T-cell (primary cell): Measurements from ENCODE around the gene HOXD13. TPM values are rescaled to one million over a fixed set of nuclear protein-coding genes. Genes with fewer than 3 reads are reported as not detected.

Experiments
- ATAC-seq, 4 experiments: fragments of 200-7000 bp in 3 of 4; fragments of 150-1000 bp in 1 of 4; cut with Tn5 transposase; replicated peaks in 1 of 4; 1 replicate in 3 of 4; 2 replicates in 1 of 4; pipeline ENCODE4 v1.10.0; 2021; ENCODE audit warnings: moderate library complexity in 3 of 4, mild to moderate bottlenecking in 2 of 4, moderate number of reproducible peaks in 1 of 4
- CTCF ChIA-PET, 2 donors: fragments of 300-600 bp; sonication (Branson Sonifier 250); formaldehyde crosslinking; loops; one replicate each; lab custom pipeline; 2022; ENCODE audit warnings: antibody characterized with exemption in 2 of 2; lab: Charles Lee
- POLR2A ChIA-PET, 2 donors: fragments of 300-600 bp; sonication (Branson Sonifier 250); formaldehyde crosslinking; loops; one replicate each; lab custom pipeline; 2022; ENCODE audit warnings: antibody characterized with exemption in 2 of 2; lab: Charles Lee
- DNase-seq, 35 experiments: peaks; one replicate each; pipeline versions ENCODE4 v3.0.0 to v3.0.0-alpha.2; 2013 to 2023
- H3K27ac ChIP-seq: one replicate; pipeline ENCODE4 v1.5.1; 2013; ENCODE audit warnings: low read length
- H3K27me3 ChIP-seq, 2 experiments: replicated peaks in 1 of 2; 1 replicate in 1 of 2; 2 replicates in 1 of 2; pipeline versions ENCODE4 v1.6.1 to v1.7.0; 2013; ENCODE audit warnings: low read length in 1 of 2, mixed read lengths in 1 of 2; ENCODE audit not compliant: control insufficient read depth in 2 of 2, insufficient read depth in 2 of 2; ENCODE audit errors: extremely low read depth in 1 of 2
- H3K36me3 ChIP-seq, 2 donors: 1 replicate in 1 of 2; 2 replicates in 1 of 2; pipeline versions ENCODE4 v1.6.1 to v1.7.0; 2013; ENCODE audit warnings: low read length in 1 of 2; ENCODE audit not compliant: control insufficient read depth in 2 of 2, insufficient read depth in 1 of 2; ENCODE audit errors: extremely low read depth in 1 of 2
- H3K4me1 ChIP-seq, 2 experiments: 1 replicate in 1 of 2; 2 replicates in 1 of 2; pipeline versions ENCODE4 v1.6.1 to v1.7.0; 2013; ENCODE audit warnings: low read length in 2 of 2, mixed read lengths in 1 of 2; ENCODE audit not compliant: insufficient read depth in 2 of 2, control insufficient read depth in 1 of 2; ENCODE audit errors: extremely low read depth in 1 of 2
- H3K4me3 ChIP-seq, 2 donors: 1 replicate in 1 of 2; 2 replicates in 1 of 2; pipeline versions ENCODE4 v1.5.1 to v1.7.0; 2013; ENCODE audit warnings: mild to moderate bottlenecking in 2 of 2, low read length in 1 of 2, moderate library complexity in 1 of 2; ENCODE audit not compliant: control insufficient read depth in 1 of 2; ENCODE audit errors: extremely low read depth in 1 of 2
- H3K9me3 ChIP-seq: 2 replicates; pipeline ENCODE4 v1.7.0; 2013
- H3K27ac Mint-ChIP-seq, 2 donors: one replicate each; pipeline ENCODE4 v1.8.0; 2020 to 2021; ENCODE audit warnings: mild to moderate bottlenecking in 2 of 2, mixed read lengths in 2 of 2
- H3K27me3 Mint-ChIP-seq, 2 donors: one replicate each; pipeline ENCODE4 v1.8.0; 2021 to 2022; ENCODE audit warnings: mixed read lengths in 2 of 2
- H3K36me3 Mint-ChIP-seq: one replicate; pipeline ENCODE4 v1.8.0; 2021; ENCODE audit warnings: mixed read lengths
- H3K4me1 Mint-ChIP-seq, 3 donors: one replicate each; pipeline ENCODE4 v1.8.0; 2020 to 2022; ENCODE audit warnings: mixed read lengths in 3 of 3, mild to moderate bottlenecking in 1 of 3
- H3K4me3 Mint-ChIP-seq, 3 donors: one replicate each; pipeline ENCODE4 v1.8.0; 2020 to 2022; ENCODE audit warnings: mild to moderate bottlenecking in 3 of 3, mixed read lengths in 3 of 3, moderate library complexity in 3 of 3
- H3K9me3 Mint-ChIP-seq, 3 donors: one replicate each; pipeline ENCODE4 v1.8.0; 2020 to 2022; ENCODE audit warnings: mixed read lengths in 3 of 3
- WGBS: methylation state at CpG from one replicate; pipeline ENCODE4 v1.1.5; 2013; ENCODE audit warnings: missing lambda C conversion rate; ENCODE audit not compliant: insufficient coverage; 5-methylcytosine and 5-hydroxymethylcytosine counted together
- total RNA-seq, 35 experiments: library from RNA in 6 of 35; stranded (reverse) in 6 of 35; fragments of 120-200 nt in 1 of 35; gene quantifications; one replicate each; pipeline versions ENCODE4 v1.2.1 to v1.2.4 and lab custom pipeline; 2013 to 2026

The HOXD13 gene
- total RNA-seq, 5 donors from 2014 or later (not counting 1 experiment from before 2014, with no cell fraction given), result not detected

DNA sequence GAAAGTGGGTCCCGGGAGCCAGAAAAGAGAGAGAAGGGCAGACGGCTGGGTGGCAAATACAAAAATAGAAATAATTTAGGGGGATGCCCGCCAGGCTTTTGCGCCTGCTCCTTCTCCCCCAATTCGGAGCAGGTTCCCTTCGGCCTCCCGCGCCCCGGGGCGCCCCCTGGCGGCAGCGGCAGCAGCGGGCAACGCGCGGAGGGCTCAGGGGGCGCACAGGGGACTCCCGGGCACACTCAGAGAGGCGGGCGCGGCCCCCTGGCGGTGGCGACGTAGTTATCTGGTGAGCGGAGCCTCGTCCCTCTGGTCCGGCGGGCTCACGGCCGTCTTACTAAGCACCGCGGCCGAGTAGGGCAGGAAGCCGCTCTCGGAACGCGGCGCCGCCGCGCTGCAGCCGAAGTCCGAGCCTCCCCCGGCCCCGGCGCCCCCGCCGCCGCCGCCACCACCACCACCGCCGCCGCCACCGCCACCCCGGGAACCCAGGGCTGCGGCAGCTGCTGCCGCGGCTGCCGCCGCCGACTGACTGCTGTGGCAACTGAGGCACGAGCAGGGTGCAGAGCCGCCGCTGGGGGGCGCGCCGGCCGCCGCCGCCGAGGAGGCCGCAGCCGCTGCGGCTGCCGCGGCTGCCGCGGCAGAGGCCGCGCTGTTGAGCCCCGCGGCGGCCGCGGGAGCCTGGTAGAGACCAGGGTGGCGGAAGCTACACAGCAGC lies 12.5 kb upstream of the HOXD13 start:
- Mint-ChIP-seq H3K27me3 (peaks cover 70 to 78% of the 10 kb centered on the region in 2 donors), H3K36me3 (peaks cover 15% of the 10 kb centered on the region), H3K4me3 (peak overlapping the region in 1 of 3 donors; percentile 77), H3K4me1 (peaks cover 11 to 18% (median 13%) of the 10 kb centered on the region in 3 donors), H3K9me3 (peaks cover 9 to 21% (median 15%) of the 10 kb centered on the region in 3 donors), H3K27ac (peak overlapping the region; percentile 59 to 86)
- H3K4me3 ChIP-seq, result peak overlapping the region in 1 of 2 donors; percentile 57
- H3K36me3 ChIP-seq, result no peaks in the 10 kb centered on the region
- peak in 2 of 35 experiments; percentile 22 to 28 for DNase-seq
- H3K27me3 ChIP-seq, result peaks cover 28 to 69% of the 10 kb centered on the region in 2 experiments
- 5% methylated on average over 75 of the region's 86 CpGs for WGBS
- ChIA-PET POLR2A (no interaction called here), CTCF (interaction anchor here (0.5 to 1.0 kb wide), 3 partner anchors 47 to 137 kb away, joined by 3 to 5 read pairs (median 3); no protein-coding TSS in a partner anchor)
- H3K9me3 ChIP-seq, result peaks cover 6% of the 10 kb centered on the region
- H3K27ac ChIP-seq, result no peak overlapping the region
- H3K4me1 ChIP-seq, result peaks cover 0 to 32% of the 10 kb centered on the region in 2 experiments
- ATAC-seq, result peak in 1 of 4 experiments; percentile 34

GRCh38 chr2:176080540-176081375 lies 11.8 kb upstream of the HOXD13 start:
- Mint-ChIP-seq H3K36me3 (peaks cover 15% of the 10 kb centered on the region), H3K27ac (peak overlapping the region; percentile 48 to 65), H3K27me3 (peaks cover 66 to 78% of the 10 kb centered on the region in 2 donors), H3K4me3 (peak overlapping the region in 1 of 3 donors; percentile 37), H3K9me3 (peaks cover 6 to 18% (median 15%) of the 10 kb centered on the region in 3 donors), H3K4me1 (peaks cover 11 to 18% (median 13%) of the 10 kb centered on the region in 3 donors)
- Histone ChIP-seq H3K27ac (no peak overlapping the region), H3K9me3 (peaks cover 4% of the 10 kb centered on the region), H3K36me3 (no peaks in the 10 kb centered on the region), H3K4me3 (peak overlapping the region in 1 of 2 donors; percentile 57), H3K27me3 (peaks cover 24 to 71% of the 10 kb centered on the region in 2 experiments), H3K4me1 (peaks cover 0 to 35% of the 10 kb centered on the region in 2 experiments)
- POLR2A ChIA-PET, result no interaction called here
- ATAC-seq (peak in 1 of 4 experiments; percentile 46), DNase-seq (peak in 2 of 35 experiments; percentile 23 to 31)
- CTCF ChIA-PET, result interaction anchor here in 1 of 2 donors (0.6 kb wide), 1 partner anchor 136 kb away, joined by 3 read pairs; no protein-coding TSS in a partner anchor
- WGBS, result 13% methylated on average over 49 of the region's 68 CpGs

- Histone ChIP-seq H3K27ac (no peak overlapping the region), H3K4me1 (peaks cover 0 to 39% of the 10 kb centered on the region in 2 experiments), H3K9me3 (peaks cover 4% of the 10 kb centered on the region), H3K36me3 (no peaks in the 10 kb centered on the region), H3K27me3 (peaks cover 29 to 77% of the 10 kb centered on the region in 2 experiments), H3K4me3 (peak overlapping the region in 1 of 2 donors; percentile 11)
- Mint-ChIP-seq H3K4me3 (peak overlapping the region in 1 of 3 donors; percentile 37), H3K4me1 (peaks cover 11 to 18% (median 13%) of the 10 kb centered on the region in 3 donors), H3K27me3 (peaks cover 61 to 77% of the 10 kb centered on the region in 2 donors), H3K36me3 (peaks cover 15% of the 10 kb centered on the region), H3K9me3 (peaks cover 3 to 17% (median 11%) of the 10 kb centered on the region in 3 donors), H3K27ac (peak overlapping the region; percentile 48 to 65)
- 22% methylated on average over 5 of the region's 17 CpGs for WGBS
- ChIA-PET POLR2A (no interaction called here), CTCF (no interaction called here)
- DNase-seq (peak in 1 of 35 experiments; percentile 17), ATAC-seq (no peak)
Measured at GRCh38 chr2:176081376-176081836, 11.1 kb upstream of the HOXD13 start.

- POLR2A ChIA-PET, result interaction anchor here in 1 of 2 donors (1.0 kb wide), 1 partner anchor 21 kb away, joined by 3 read pairs; no protein-coding TSS in a partner anchor
- H3K27me3 ChIP-seq, result peaks cover 33 to 81% of the 10 kb centered on the region in 2 experiments
- Mint-ChIP-seq H3K27ac (peak overlapping the region; percentile 39 to 65), H3K9me3 (peaks cover 3 to 20% (median 8%) of the 10 kb centered on the region in 3 donors), H3K4me3 (peak overlapping the region in 1 of 3 donors; percentile 42), H3K4me1 (peaks cover 11 to 18% (median 13%) of the 10 kb centered on the region in 3 donors), H3K36me3 (peaks cover 15% of the 10 kb centered on the region), H3K27me3 (peaks cover 61 to 79% of the 10 kb centered on the region in 2 donors)
- WGBS, result 14% methylated on average over 54 of the region's 62 CpGs
- CTCF ChIA-PET, result no interaction called here
- DNase-seq (peak in 2 of 35 experiments; percentile 19 to 23), ATAC-seq (no peak)
- peaks cover 0 to 39% of the 10 kb centered on the region in 2 experiments for H3K4me1 ChIP-seq
- no peaks in the 10 kb centered on the region for H3K36me3 ChIP-seq
- no peak overlapping the region for H3K27ac ChIP-seq
- peak overlapping the region in 1 of 2 donors; percentile 47 for H3K4me3 ChIP-seq
- H3K9me3 ChIP-seq, result peaks cover 4% of the 10 kb centered on the region
Measured at GRCh38 chr2:176081837-176082524, 10.5 kb upstream of the HOXD13 start.

GRCh38 chr2:176082525-176082823 lies 10.0 kb upstream of the HOXD13 start:
- DNase-seq, result peak in 1 of 35 experiments; percentile 20
- H3K4me1 Mint-ChIP-seq, result peaks cover 11 to 18% (median 13%) of the 10 kb centered on the region in 3 donors

More at GRCh38 chr2:176082525-176082823, 10.0 kb upstream of the HOXD13 start:
- H3K9me3 ChIP-seq, result peaks cover 5% of the 10 kb centered on the region
- peak overlapping the region in 1 of 2 donors; percentile 39 for H3K27ac Mint-ChIP-seq
- H3K36me3 ChIP-seq, result no peaks in the 10 kb centered on the region
- peaks cover 0 to 39% of the 10 kb centered on the region in 2 experiments for H3K4me1 ChIP-seq
- peaks cover 15% of the 10 kb centered on the region for H3K36me3 Mint-ChIP-seq
- no peak overlapping the region for H3K4me3 ChIP-seq
- no CpG with 5 or more reads among the region's 10 CpGs for WGBS
- peak overlapping the region in 1 of 3 donors; percentile 42 for H3K4me3 Mint-ChIP-seq
- no peak for ATAC-seq
- no peak overlapping the region for H3K27ac ChIP-seq
- H3K27me3 Mint-ChIP-seq, result peaks cover 62 to 79% of the 10 kb centered on the region in 2 donors
- peaks cover 35 to 86% of the 10 kb centered on the region in 2 experiments for H3K27me3 ChIP-seq
- ChIA-PET CTCF (no interaction called here), POLR2A (interaction anchor here in 1 of 2 donors (1.0 kb wide), 1 partner anchor 20 kb away, joined by 3 read pairs; no protein-coding TSS in a partner anchor)
- H3K9me3 Mint-ChIP-seq, result peaks cover 4 to 20% (median 8%) of the 10 kb centered on the region in 3 donors
